Ovary (tissue), 3 donors: ENCODE data around the gene CBLN3.

Source experiments
- EP300 ChIP-seq: sonication (generic); formaldehyde crosslinking; IDR thresholded peaks from one replicate; pipeline ENCODE4 v1.6.1; 2017; ENCODE audit warnings: antibody characterized with exemption
- TF ChIP-seq, protein P1 (sequence below), 3 donors: fragments of 450-650 bp in 2 of 3; fragments of 200-600 bp in 1 of 3; IDR thresholded peaks; one replicate each; pipeline versions ENCODE4 v1.5.1 to v1.8.0; 2016 to 2022; ENCODE audit warnings: antibody characterized with exemption in 3 of 3, mild to moderate bottlenecking in 1 of 3
- donor health status: DM: no; HTN: no; CAD: no.

DNA sequence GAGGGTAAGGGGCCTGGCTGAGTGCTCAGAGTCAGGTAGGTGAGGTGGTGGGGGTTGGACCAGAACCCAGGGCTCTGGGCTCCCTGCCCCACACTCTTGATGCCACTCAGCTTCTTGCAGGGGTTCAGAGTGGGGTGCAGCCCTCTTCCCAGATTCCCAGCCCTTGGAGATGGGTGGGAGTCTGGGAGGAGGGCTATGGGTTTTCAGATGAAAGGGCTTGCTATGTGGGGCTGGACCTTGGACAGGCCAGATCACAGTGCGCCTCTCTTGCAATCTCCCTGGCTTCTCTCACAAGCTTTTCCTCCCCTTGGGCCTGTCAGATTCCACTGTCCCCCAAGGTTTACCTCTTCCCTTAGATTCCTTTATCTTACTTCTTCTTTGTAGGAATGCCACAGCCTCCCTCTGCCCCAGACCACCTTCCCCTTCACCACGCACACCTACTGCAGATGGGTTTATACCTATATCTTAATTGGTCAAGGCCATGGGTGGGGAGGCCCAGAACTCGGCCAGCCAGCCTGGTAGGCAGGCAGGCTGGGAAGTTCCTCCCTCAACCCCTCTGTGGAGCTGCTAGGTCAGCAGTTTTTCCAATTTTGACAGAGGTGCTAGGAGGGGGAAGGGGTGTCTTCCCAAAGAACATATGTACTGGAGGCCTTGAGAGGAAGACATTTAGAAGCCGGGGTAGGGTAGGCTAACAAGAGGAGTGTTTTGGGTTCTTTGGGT is 29.3 kb downstream of the CBLN3 start:
- TF ChIP-seq, protein P1, sequence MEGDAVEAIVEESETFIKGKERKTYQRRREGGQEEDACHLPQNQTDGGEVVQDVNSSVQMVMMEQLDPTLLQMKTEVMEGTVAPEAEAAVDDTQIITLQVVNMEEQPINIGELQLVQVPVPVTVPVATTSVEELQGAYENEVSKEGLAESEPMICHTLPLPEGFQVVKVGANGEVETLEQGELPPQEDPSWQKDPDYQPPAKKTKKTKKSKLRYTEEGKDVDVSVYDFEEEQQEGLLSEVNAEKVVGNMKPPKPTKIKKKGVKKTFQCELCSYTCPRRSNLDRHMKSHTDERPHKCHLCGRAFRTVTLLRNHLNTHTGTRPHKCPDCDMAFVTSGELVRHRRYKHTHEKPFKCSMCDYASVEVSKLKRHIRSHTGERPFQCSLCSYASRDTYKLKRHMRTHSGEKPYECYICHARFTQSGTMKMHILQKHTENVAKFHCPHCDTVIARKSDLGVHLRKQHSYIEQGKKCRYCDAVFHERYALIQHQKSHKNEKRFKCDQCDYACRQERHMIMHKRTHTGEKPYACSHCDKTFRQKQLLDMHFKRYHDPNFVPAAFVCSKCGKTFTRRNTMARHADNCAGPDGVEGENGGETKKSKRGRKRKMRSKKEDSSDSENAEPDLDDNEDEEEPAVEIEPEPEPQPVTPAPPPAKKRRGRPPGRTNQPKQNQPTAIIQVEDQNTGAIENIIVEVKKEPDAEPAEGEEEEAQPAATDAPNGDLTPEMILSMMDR (IDR thresholded peaks at IDR 0.05): no peak
- TF ChIP-seq EP300: no peak
